Bronchial epithelial cell (primary cell): ENCODE data around the gene VTI1A. TPM values are rescaled to one million over a fixed set of nuclear protein-coding genes. Genes with fewer than 3 reads are reported as not detected.

Experiments used
- DNase-seq: peaks from one replicate; pipeline ENCODE4 v3.0.0-alpha.2; 2010; ENCODE audit warnings: low read depth
- FAIRE-seq: peaks from 2 replicates; lab custom pipeline; 2011; peaks lifted over from hg19 to GRCh38; lab: Jason Lieb, UNC
- H3K27me3 ChIP-seq: 2 replicates; pipeline ENCODE4 v1.5.1; 2011; ENCODE audit warnings: low read length; ENCODE audit not compliant: control insufficient read depth, insufficient read depth
- H3K36me3 ChIP-seq: 2 replicates; pipeline ENCODE4 v1.5.1; 2011; ENCODE audit warnings: low read length; ENCODE audit not compliant: control insufficient read depth, insufficient read depth
- H3K4me3 ChIP-seq: 2 replicates; pipeline ENCODE4 v1.5.1; 2011; ENCODE audit warnings: mild to moderate bottlenecking, low read depth, low read length, control low read depth
- total RNA-seq: library from RNA; depleted of rRNA; stranded (reverse); fragments of >200 nt; gene quantifications from 2 replicates; pipeline ENCODE4 v1.2.1, GENCODE V29; 2014
- TF ChIP-seq, protein P1 (sequence below): IDR thresholded peaks from 2 replicates; pipeline ENCODE4 v1.5.1; 2011; ENCODE audit warnings: mild to moderate bottlenecking, moderate library complexity, low read length, control low read depth, inconsistent platforms; ENCODE audit not compliant: insufficient read depth, severe bottlenecking

Gene VTI1A
- total RNA-seq, 1 donor from 2014 or later: 36.6 TPM

DNA sequence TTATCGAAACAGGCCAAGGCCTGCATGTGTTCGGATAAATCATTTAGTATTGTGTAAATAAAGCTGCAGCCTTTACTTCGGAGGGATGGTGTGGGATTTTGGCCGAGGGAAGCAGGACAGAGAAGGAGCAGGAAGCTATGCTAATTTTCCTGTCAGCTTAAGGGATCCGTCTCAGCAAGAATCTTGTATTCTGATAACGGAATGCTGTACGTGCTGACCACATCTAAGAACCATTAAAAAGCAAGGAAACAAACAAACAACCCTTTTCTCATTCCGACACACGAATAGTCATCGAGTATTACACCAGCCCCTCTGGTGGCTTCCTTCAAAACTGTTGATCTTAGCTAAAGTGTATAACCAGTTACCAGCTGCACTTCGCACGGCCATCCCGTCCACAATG lies 369.9 kb downstream of the VTI1A start:
- FAIRE-seq (peak; percentile 18), DNase-seq (no peak)
- Histone ChIP-seq H3K36me3 (no peaks in the 10 kb centered on the region), H3K4me3 (no peak overlapping the region), H3K27me3 (no peaks in the 10 kb centered on the region)
- TF ChIP-seq, protein P1, sequence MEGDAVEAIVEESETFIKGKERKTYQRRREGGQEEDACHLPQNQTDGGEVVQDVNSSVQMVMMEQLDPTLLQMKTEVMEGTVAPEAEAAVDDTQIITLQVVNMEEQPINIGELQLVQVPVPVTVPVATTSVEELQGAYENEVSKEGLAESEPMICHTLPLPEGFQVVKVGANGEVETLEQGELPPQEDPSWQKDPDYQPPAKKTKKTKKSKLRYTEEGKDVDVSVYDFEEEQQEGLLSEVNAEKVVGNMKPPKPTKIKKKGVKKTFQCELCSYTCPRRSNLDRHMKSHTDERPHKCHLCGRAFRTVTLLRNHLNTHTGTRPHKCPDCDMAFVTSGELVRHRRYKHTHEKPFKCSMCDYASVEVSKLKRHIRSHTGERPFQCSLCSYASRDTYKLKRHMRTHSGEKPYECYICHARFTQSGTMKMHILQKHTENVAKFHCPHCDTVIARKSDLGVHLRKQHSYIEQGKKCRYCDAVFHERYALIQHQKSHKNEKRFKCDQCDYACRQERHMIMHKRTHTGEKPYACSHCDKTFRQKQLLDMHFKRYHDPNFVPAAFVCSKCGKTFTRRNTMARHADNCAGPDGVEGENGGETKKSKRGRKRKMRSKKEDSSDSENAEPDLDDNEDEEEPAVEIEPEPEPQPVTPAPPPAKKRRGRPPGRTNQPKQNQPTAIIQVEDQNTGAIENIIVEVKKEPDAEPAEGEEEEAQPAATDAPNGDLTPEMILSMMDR: no peak

- FAIRE-seq (no peak), DNase-seq (no peak)
- no peaks in the 10 kb centered on the region for H3K36me3 ChIP-seq
- TF ChIP-seq, protein P1: no peak
- H3K4me3 ChIP-seq: no peak overlapping the region
- H3K27me3 ChIP-seq: no peaks in the 10 kb centered on the region
Observed at GRCh38 chr10:112817981-112818777, 371.2 kb downstream of the VTI1A start.

GRCh38 chr10:112819231-112819630 lies 372.2 kb downstream of the VTI1A start:
- Histone ChIP-seq H3K36me3 (no peaks in the 10 kb centered on the region), H3K27me3 (no peaks in the 10 kb centered on the region), H3K4me3 (no peak overlapping the region)
- DNase-seq (no peak), FAIRE-seq (no peak)
- TF ChIP-seq, protein P1: no peak

DNA sequence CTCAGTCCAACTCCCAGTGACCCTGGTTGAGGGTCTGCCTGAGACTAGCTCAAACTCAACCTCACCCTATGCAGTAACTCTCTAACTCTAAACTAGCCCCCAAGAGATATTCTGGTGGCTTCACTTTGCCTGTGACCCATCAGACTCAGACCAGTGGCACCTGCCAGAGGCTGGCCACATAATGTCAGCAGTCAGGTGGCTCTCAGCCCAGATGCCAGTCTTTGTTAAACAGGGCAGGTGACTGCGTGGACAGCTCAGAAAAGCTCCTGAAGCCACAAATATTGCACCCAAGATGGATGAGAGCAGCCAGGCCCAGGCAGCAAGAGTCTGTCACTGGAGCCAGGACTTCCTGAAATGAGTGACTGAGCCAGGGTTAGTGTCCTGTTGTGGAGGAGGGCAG lies 373.3 kb downstream of the VTI1A start:
- TF ChIP-seq, protein P1: no peak
- Histone ChIP-seq H3K27me3 (no peaks in the 10 kb centered on the region), H3K4me3 (no peak overlapping the region), H3K36me3 (no peaks in the 10 kb centered on the region)
- DNase-seq (no peak), FAIRE-seq (no peak)

- TF ChIP-seq, protein P1: no peak
- H3K27me3 ChIP-seq: no peaks in the 10 kb centered on the region
- no peak overlapping the region for H3K4me3 ChIP-seq
- no peaks in the 10 kb centered on the region for H3K36me3 ChIP-seq
- FAIRE-seq (no peak), DNase-seq (no peak)
Observed at GRCh38 chr10:112821038-112821437, 374.0 kb downstream of the VTI1A start.
